ENCODE results near the gene SCGB1C2.

Gene SCGB1C2

DNA sequence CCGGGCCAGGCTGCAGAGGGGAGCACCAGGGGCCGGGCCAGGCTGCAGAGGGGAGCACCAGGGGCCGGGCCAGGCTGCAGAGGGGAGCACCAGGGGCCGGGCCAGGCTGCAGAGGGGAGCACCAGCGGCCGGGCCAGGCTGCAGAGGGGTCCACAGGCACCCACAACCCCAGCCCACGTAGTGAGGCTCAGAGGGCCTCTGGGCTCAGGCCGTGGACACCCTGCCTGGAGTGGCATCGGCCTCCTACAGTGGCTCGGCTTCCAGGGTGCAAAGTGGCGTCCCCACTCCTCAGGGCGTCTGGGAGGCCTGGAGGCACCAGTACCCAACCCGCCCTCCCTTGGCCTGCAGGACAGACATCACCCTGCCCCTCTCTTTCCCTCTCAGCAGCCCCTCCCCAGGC lies 34.5 kb downstream of the SCGB1C2 start:
- no peak for DNase-seq (ENCODE audit: low read depth in 2 of 2)

DNA sequence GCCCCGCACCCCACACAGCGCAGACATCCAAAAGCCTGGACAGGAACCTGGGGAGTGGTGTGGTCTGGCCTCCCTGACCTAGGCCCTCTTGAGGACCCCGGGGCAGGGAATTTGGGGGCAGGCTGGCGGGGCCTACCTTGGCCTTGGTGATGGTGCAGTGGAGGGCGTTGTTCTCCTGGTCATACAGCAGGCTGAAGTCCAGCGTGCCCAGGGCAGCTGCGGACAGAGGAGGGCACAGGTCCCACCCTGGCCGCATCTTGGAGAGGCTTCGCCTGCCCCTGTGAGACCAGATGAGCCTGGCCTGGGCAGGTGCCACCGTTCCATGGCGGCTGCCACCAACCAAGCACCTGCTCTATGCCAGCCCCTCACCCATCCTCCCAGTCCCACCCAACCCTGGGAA lies 35.0 kb downstream of the SCGB1C2 start:
- no peak for DNase-seq (ENCODE audit: low read depth in 2 of 2)

DNA sequence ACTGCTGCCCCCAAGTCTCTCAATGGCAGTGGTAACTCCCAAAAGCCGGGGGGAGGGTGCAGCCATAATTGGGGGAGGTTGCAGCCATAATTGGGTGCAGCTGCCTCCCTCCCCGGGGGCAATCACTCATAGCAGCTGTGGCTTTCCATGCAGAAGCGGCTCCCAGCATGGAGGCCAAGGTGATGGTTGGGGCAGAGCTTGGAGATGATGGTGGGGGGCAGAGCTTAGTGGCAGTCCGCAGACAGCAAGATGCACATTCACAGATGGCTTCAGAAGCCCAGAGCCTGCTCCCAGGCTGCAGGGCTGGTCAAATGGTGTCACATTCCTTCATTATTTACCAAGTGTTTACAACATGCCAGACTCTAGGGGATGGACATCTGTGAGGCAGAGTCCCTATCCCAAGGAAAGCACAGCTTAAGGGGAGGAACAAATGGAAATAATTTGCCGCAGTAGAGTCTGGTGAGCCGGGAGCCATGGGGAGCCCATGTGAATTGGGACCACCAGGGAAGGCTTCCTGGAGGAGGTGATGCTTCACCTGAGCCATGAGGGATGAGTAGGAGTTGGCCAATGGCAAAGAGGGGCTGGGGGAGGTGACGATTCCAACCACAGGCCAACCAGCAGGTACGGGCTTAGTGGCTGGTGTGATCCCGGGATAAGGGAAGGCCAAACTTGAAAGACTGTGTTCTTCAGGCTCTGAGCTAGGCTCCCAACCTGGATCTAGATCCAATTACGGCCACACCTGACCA lies 36.0 kb downstream of the SCGB1C2 start:
- DNase-seq (ENCODE audit: low read depth in 2 of 2): no peak

DNA sequence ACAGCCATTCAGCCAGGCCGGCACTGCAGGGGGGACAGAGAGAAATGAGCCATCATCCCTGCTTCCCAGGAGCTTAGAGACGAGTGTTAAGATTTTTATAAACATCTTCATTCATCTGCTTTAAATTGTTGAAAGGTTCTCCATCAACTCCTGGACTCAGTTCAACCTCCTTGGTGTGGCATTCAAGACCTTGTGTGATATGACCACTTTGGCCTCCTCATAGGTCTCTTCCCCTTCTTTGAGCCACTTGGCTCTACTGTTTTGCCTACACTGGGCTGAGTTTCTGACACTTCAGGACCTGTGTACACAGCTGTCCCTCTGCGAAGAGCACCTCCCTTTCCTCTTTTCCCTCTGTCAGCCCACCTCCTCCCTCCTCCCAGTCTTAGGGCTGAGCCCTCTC lies 39.8 kb downstream of the SCGB1C2 start:
- no peak for DNase-seq (ENCODE audit: low read depth in 2 of 2)

DNA sequence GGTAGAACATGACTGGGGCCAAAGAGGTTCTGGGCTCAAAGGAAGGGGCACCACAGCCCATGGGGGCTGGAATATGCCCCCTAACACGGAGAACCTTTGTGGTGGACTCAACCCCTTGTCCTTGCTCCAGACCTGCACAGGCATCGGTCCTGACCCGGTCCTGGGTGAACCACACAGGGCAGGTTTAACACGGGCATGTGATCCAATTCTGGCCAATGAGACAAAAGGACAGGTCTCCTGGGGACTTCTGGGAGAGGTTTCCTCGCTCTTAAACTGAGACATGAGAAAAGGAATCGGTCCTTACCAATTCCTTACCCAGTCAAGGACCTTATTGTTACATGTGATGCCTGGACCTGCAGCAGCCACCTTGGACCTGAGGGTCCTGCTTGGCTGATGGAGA lies 40.4 kb downstream of the SCGB1C2 start:
- DNase-seq (ENCODE audit: low read depth in 2 of 2): no peak

DNA sequence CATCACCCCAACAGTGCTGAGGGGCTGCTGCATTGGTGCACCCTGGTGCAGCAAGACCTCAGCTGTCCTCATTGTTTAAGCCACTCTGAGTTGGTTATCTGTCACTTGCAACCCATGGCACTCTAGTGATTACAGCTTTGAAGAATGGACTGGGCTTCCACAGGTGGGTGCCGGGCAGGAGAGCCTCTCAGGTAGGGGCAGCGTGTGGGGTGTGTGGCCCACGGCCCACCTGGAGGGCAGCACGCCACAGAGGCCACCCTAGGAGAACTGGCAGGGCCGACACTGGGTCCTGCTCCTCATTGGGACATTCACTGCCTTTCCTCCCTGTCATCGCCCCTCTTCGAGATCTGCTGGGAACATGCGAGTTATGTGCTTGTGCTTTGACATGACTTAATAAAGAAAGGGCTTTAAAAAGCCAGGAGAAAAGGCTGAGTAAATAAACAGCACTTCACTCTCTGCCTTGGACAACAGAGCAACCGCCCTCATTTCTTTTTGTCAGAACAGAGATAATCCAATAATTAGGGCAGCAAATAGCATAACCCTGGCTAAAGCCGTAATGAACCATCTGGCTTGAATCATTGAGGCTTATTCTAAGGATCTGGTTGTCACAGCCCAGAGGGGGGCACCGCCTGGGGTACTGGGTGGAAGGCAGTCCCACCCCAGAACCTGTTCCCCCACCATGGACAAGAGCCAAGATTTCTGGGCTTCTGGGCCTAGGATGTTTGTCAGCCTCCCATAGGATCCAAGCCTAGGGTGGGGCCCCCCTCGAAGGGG lies 41.1 kb downstream of the SCGB1C2 start:
- no peak for DNase-seq (ENCODE audit: low read depth in 2 of 2)

DNA sequence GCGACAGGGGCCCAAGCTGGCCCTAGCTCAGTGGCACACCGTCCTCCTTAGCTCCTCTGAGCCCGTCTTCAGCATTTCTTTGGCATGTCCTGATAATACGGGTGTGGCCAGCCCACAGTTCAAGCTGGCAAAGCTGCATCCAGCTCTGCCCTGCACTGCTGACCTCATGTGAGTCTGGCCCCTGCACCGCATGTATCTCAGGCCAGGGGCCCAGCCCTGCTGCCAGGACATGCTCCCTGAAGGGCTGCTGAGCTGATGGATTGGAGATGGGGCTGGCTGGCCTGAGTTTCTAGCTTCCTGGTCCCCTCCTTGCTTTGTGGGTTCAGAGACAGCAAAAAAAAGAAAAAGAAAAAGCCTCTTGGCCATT lies 41.7 kb downstream of the SCGB1C2 start:
- DNase-seq (ENCODE audit: low read depth in 2 of 2): no peak

DNA sequence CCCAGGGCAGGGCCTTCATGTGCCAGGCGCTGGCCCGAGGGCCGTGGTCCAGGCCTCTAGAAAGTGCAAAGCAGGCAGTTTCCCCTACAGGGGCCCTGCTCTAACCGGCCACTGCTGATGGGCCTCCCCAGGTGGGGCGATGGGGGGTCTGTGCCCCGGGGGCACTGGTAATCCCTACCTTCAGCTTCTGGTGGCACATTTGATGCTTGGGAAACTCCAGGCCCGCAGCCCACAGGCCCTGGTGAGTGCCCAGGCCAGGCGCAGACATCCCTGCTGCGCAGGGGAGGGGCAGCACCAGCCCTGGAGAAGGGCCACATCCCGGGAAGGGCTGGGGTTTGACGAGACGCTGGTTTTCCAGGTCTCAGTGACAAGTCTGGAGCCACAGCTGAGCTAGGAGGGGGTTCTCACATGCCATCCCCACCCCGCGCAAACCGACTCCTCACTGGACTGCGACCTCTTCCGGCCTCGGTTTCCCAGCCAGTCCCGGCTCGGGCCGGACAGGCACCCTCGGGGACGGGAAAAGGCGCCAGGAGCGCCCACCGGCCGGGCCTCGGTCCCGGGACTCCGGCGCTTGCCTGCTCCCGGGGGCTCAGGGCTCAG lies 42.5 kb downstream of the SCGB1C2 start:
- DNase-seq (ENCODE audit: low read depth in 2 of 2): no peak

DNA sequence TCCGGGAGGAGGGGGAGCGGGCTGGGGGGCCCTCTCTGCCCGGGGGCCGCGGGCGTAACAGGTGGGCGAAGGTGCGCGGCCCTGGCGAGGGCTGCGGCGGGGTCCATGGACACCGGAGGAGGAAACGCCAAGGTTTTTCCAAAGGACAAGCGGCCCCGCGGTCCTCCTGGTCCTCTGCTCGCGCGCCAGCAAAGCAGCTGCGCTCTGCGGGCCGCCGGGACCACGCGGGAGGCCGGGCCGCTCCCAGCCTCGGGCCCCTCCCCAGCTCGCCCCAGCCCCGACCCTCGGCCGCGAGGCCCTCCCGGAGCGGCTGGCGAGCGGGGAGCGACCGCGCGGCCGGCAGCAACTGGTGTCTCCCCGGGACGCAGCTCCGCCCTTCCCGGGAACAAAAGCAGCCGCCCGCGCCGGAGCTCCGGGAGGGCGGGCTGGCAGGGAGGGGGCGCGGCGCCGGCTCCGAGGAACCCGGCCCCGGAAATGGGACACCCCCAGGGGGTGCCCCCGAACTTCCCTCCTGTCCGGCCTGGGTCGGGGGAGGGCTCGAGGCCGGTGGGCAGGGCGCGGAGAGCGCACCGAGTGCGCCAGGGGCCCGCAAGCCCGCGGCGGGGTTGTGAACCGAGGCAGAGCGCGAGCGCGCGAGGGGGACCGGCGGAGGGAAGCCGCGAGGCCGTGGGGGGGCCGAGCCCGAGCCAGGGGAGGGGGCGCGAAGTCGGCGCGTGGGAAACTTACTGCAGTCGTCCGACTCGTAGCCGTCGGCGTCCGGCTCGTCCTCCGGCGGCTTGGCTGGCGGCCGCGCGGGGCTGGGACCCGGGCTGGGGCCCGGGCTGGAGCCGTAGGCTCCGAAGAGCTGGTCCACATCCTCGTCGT lies 43.2 kb downstream of the SCGB1C2 start:
- DNase-seq (ENCODE audit: low read depth in 2 of 2): no peak

DNA sequence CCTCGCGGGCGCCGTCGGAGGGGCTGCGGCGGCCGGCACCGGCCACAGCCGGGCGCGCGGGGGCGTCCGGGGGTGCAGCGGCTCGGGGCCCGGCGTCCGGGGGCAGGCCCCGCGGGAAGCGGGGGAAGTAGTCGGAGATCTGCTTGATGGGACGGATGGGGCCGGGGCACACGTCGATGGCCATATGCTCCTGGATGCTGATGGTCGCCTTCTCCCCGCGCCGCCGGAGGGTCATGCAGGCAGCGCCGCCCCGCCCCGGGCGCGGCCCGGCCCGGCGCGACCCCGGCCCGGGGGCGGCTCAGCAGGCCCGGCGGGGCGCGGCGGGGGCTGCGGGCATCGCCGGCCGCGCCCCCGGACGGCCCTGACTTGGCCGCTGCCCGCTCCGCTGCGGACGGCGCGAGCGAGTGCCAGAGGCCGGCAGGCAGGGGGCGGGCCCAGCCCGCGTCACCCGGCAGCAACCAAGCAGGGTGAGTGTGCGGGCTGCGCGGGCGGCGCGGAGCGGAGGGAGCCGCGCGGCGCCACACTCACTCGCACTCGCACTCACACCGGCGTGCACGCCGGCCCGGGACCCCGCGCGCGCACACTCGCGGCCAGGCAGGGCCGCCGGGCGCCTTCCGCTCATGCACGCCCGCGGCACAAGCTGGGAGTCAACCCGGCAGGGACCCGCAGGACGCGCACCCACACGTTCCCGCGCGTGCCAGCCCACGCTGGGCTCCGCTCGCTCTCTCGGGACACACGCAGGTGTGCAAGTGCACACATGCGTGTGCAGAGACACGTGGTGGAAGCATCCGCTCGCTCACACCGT lies 44.1 kb downstream of the SCGB1C2 start, which contains the start of gene DOC2B:
Gene DOC2B (minus strand): TSS at position 406 of the 805 bp plus-strand sequence. CDS start 171 bp downstream, at position 235.
- DNase-seq (ENCODE audit: low read depth in 2 of 2): no peak

DNA sequence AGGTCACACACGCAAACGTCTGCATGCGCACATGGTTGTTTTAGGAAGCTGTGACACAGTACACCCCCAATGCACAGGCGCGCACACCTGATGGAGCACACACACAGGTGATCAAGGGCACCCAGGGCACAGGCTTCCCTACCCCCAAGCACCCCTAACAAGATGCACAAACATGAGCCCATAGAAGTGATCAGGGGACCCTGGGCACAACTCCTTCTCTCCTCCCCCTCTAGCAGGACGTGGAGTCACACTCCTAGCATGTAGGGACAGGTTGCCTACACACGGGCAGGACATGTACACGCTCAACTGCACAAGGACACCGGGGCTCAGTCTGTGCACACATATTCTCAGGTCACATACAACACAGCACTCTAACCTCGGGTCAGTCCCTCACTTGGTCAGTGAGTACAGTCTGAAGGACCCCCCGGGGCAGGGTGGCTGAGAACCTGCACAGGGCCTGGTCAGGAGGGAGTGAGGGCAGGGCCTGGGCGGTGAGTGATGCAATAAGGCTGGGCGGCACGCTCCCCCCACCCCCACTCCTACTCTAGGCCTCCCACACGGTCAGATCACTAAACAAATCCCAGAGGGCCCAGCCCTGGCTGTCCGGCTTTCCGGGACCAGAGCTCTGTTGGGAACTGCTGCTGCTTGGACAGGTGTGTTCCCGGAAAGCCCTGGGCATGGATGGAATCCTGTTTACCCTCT lies 44.8 kb downstream of the SCGB1C2 start:
- no peak for DNase-seq (ENCODE audit: low read depth in 2 of 2)

DNA sequence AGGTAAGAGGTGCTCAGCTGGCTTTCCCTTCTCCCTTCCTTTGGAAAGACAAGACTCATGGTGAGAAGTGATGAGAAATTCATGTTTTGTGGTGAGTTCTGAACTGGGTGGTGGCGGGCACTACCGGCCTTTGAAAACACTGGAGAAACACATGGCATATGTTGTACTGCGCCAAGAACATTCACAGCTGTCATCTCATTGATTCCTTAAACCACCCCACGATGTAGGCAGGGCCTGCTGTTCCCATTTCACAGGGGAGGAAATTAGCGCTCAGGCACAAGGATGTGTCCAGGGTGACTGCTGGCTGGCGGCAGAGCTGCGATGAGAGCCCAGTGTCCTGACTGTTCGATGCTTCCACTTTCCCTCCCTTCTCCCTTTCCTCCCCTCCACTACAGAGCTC lies 45.7 kb downstream of the SCGB1C2 start:
- no peak for DNase-seq (ENCODE audit: low read depth in 2 of 2)

DNA sequence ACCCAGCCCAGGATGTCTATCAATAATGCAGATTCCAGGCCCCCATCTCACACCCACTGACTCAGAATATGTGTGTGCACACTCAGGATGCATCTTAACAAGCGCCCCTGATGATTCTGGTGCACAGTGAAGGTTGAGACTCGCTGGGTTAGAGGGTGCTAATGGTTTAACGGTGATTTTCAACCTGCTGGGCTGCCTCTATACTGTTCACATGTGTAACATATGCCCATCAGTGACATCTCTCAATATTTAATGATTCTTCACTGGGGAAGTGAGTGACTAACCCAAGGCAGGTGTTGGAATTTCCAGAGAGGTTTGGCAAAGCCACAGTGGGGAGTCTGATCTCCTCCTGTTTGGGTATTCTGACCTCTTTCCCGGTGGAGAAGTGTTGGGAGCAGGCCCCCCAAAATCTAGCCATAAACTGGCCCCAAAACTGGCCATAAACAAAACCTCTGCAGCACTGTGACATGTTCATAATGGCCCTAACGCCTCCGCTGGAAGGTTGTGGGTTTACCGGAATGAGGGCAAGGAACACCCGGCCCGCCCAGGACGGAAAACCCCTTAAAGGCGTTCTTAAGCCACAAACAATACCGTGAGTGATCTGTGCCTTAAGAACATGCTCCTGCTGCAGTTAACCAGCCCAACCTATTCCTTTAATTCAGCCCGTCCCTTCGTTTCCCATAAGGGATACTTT lies 48.2 kb downstream of the SCGB1C2 start:
- DNase-seq (ENCODE audit: low read depth in 2 of 2): peak; percentile 13 to 20

DNA sequence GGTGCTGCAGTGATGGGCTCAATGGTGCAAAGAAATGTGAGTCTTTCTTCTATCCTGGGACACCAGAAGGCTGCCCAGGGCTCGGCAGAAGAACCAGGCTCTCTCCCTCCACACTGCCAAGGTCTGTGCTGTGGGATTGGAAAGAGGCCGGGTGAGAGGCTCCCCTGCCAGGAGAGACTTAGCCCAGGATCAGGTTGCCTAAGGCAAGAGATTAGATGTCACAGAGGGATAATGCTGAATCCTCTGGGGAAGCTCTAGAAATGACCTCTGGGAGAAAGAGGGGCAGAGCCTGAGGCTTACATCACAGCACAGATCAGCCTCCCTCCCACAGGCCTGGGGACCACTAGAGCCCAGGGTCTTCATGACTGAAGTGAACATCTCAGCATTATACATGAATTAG lies 49.8 kb downstream of the SCGB1C2 start:
- no peak for DNase-seq (ENCODE audit: low read depth in 2 of 2)
